B cell (primary cell): ENCODE data around the gene PLA2G2E.

Experiments
- CTCF ChIP-seq: fragments of 200-600 bp; IDR thresholded peaks from one replicate; pipeline ENCODE4 v1.8.0; 2022; ENCODE audit warnings: antibody characterized with exemption, mild to moderate bottlenecking
- EZH2 ChIP-seq: IDR thresholded peaks from 2 replicates; pipeline ENCODE4 v1.6.1; 2012; ENCODE audit warnings: borderline replicate concordance, low read depth, mild to moderate bottlenecking, moderate library complexity, low read length; ENCODE audit not compliant: insufficient read depth, poor library complexity, severe bottlenecking

GRCh38 chr1:19872190-19872589 lies 51.2 kb downstream of the PLA2G2E start:
- TF ChIP-seq EZH2 (no peak), CTCF (no peak)
